Fibroblast of skin of left quadriceps (primary cell): ENCODE measurements around the gene ILK.

Source experiments
- DNase-seq, 2 experiments: peaks; one replicate each; pipeline ENCODE4 v3.0.0-alpha.2; 2013; ENCODE audit warnings: low read depth in 2 of 2

Gene ILK

GRCh38 chr11:6656936-6657335, 53.4 kb downstream of the ILK start:
- DNase-seq, result no peak

- DNase-seq, result no peak
These were observed 53.8 kb downstream of the ILK start for GRCh38 chr11:6657346-6657745.

- no peak for DNase-seq
These were observed 55.1 kb downstream of the ILK start for GRCh38 chr11:6658647-6659046.
